Caco-2 (cell line): ENCODE results near the gene AP3S1. TPM values are rescaled to one million over a fixed set of nuclear protein-coding genes. Genes with fewer than 3 reads are reported as not detected.

ENCODE experiments used
- BruUV-seq: library from RNA; stranded (reverse); fragments of 400-500 nt; replicated peaks from 2 replicates; lab custom pipeline; 2021; lab: Mats Ljungman, UMichigan
- CTCF ChIA-PET: fragments of 300-600 bp; sonication (Branson Sonifier 250); formaldehyde crosslinking; loops from one replicate; lab custom pipeline; 2022; ENCODE audit warnings: antibody characterized with exemption; lab: Charles Lee
- POLR2A ChIA-PET: fragments of 300-600 bp; sonication (Branson Sonifier 250); formaldehyde crosslinking; loops from one replicate; lab custom pipeline; 2022; ENCODE audit warnings: antibody characterized with exemption; lab: Charles Lee
- DNase-seq, 2 experiments: peaks; one replicate each; pipeline versions ENCODE4 v3.0.0 to v3.0.0-alpha.2; 2020 to 2022
- H3K27me3 ChIP-seq: replicated peaks from 2 replicates; pipeline ENCODE4 v1.6.0; 2011; ENCODE audit warnings: low read length; ENCODE audit not compliant: control insufficient read depth, insufficient read depth
- H3K36me3 ChIP-seq: 2 replicates; pipeline ENCODE4 v1.5.1; 2011; ENCODE audit warnings: low read length; ENCODE audit not compliant: control insufficient read depth, insufficient read depth
- H3K4me1 ChIP-seq: fragments of 250-450 bp; sonication (Bioruptor Pico); 2 replicates; pipeline ENCODE4 v1.5.1; 2020; ENCODE audit warnings: mild to moderate bottlenecking
- H3K4me3 ChIP-seq: 2 replicates; pipeline ENCODE4 v1.5.1; 2011; ENCODE audit warnings: low read depth, mild to moderate bottlenecking, control low read depth, low read length
- H3K9me3 ChIP-seq: fragments of 250-450 bp; sonication (Bioruptor Pico); 2 replicates; pipeline ENCODE4 v1.5.1; 2020; ENCODE audit warnings: mild to moderate bottlenecking, moderate library complexity
- H3K27ac Mint-ChIP-seq: one replicate; pipeline ENCODE4 v1.8.0; 2022; ENCODE audit warnings: mixed read lengths; ENCODE audit not compliant: unreplicated experiment
- H3K27me3 Mint-ChIP-seq: one replicate; pipeline ENCODE4 v1.8.0; 2022; ENCODE audit warnings: mixed read lengths; ENCODE audit not compliant: insufficient read depth, unreplicated experiment
- H3K36me3 Mint-ChIP-seq: one replicate; pipeline ENCODE4 v1.8.0; 2022; ENCODE audit warnings: mild to moderate bottlenecking, mixed read lengths; ENCODE audit not compliant: insufficient read depth, unreplicated experiment
- H3K4me1 Mint-ChIP-seq: one replicate; pipeline ENCODE4 v1.8.0; 2022; ENCODE audit warnings: low read depth, mixed read lengths; ENCODE audit not compliant: unreplicated experiment
- H3K4me3 Mint-ChIP-seq: one replicate; pipeline ENCODE4 v1.8.0; 2022; ENCODE audit warnings: mild to moderate bottlenecking, moderate library complexity, mixed read lengths; ENCODE audit not compliant: unreplicated experiment
- H3K9me3 Mint-ChIP-seq: one replicate; pipeline ENCODE4 v1.8.0; 2022; ENCODE audit warnings: mixed read lengths; ENCODE audit not compliant: unreplicated experiment
- intact Hi-C: fragments of 100-400 bp; cut with micrococcal nuclease; formaldehyde crosslinking; loops from one replicate; pipeline ENCODE4 v1.10.0; 2022; ENCODE audit not compliant: unreplicated experiment
- total RNA-seq: library from RNA; stranded (reverse); gene quantifications from 2 replicates; pipeline ENCODE4 v1.2.3, GENCODE V29; 2022
- TF ChIP-seq, protein P1 (sequence below), 2 experiments: fragments of 200-600 bp in 1 of 2; IDR thresholded peaks; 1 replicate in 1 of 2; 2 replicates in 1 of 2; pipeline versions ENCODE4 v1.5.1 to v1.8.0; 2011 to 2022; ENCODE audit warnings: antibody characterized with exemption in 1 of 2, control low read depth in 1 of 2, inconsistent platforms in 1 of 2, low read depth in 1 of 2, low read length in 1 of 2, mild to moderate bottlenecking in 1 of 2, moderate library complexity in 1 of 2; ENCODE audit not compliant: insufficient read depth in 1 of 2, severe bottlenecking in 1 of 2, unreplicated experiment in 1 of 2

The AP3S1 gene
- total RNA-seq, 1 experiment from 2014 or later = 104 TPM

- TF ChIP-seq, protein P1, sequence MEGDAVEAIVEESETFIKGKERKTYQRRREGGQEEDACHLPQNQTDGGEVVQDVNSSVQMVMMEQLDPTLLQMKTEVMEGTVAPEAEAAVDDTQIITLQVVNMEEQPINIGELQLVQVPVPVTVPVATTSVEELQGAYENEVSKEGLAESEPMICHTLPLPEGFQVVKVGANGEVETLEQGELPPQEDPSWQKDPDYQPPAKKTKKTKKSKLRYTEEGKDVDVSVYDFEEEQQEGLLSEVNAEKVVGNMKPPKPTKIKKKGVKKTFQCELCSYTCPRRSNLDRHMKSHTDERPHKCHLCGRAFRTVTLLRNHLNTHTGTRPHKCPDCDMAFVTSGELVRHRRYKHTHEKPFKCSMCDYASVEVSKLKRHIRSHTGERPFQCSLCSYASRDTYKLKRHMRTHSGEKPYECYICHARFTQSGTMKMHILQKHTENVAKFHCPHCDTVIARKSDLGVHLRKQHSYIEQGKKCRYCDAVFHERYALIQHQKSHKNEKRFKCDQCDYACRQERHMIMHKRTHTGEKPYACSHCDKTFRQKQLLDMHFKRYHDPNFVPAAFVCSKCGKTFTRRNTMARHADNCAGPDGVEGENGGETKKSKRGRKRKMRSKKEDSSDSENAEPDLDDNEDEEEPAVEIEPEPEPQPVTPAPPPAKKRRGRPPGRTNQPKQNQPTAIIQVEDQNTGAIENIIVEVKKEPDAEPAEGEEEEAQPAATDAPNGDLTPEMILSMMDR (IDR thresholded peaks at IDR 0.05; ENCODE audit: insufficient read depth in 1 of 2, low read depth in 1 of 2, low read length in 1 of 2, severe bottlenecking in 1 of 2, unreplicated experiment in 1 of 2) = no peak
- no peak overlapping the region for H3K4me3 ChIP-seq
- no peaks in the 10 kb centered on the region; the same call in 1 of the 2 replicates for H3K36me3 ChIP-seq
- no peaks in the 10 kb centered on the region for H3K4me1 ChIP-seq
- Mint-ChIP-seq H3K27me3 (no peaks in the 10 kb centered on the region), H3K4me3 (no peak overlapping the region), H3K36me3 (peaks cover 32% of the 10 kb centered on the region), H3K9me3 (no peaks in the 10 kb centered on the region), H3K27ac (no peak overlapping the region), H3K4me1 (peaks cover 6% of the 10 kb centered on the region)
- no peaks in the 10 kb centered on the region for H3K27me3 ChIP-seq
- H3K9me3 ChIP-seq = no peaks in the 10 kb centered on the region; the same call in 1 of the 2 replicates
- POLR2A ChIA-PET = no interaction called here
- intact Hi-C loops = loop anchor here (2.0 kb wide), 1 partner anchor 203 kb away; the partner anchor contains the start of gene TMED7
- BruUV-seq = no TSS peak
- no peak for DNase-seq
- CTCF ChIA-PET = no interaction called here
Measured at GRCh38 chr5:115829913-115830312, 11.8 kb upstream of the AP3S1 start.

GRCh38 chr5:115831163-115831768 lies 10.5 kb upstream of the AP3S1 start:
- Mint-ChIP-seq H3K36me3 (peaks cover 45% of the 10 kb centered on the region), H3K27ac (no peak overlapping the region), H3K4me3 (no peak overlapping the region), H3K9me3 (no peaks in the 10 kb centered on the region), H3K4me1 (peaks cover 6% of the 10 kb centered on the region), H3K27me3 (no peaks in the 10 kb centered on the region)
- Histone ChIP-seq H3K4me1 (no peaks in the 10 kb centered on the region), H3K9me3 (no peaks in the 10 kb centered on the region), H3K36me3 (no peaks in the 10 kb centered on the region; the same call in 1 of the 2 replicates), H3K27me3 (no peaks in the 10 kb centered on the region), H3K4me3 (no peak overlapping the region)
- ChIA-PET CTCF (interaction anchor here (0.6 to 2.0 kb wide), 3 partner anchors 10 to 196 kb away, joined by 3 to 7 read pairs (median 3); partner anchors contain the start of gene AP3S1), POLR2A (no interaction called here)
- intact Hi-C loops = loop anchor here (1.0 to 2.0 kb wide), 3 partner anchors 51 to 204 kb away; partner anchors contain the start of gene TMED7
- DNase-seq = peak in 1 of 2 experiments; percentile 51
- BruUV-seq = no TSS peak
- TF ChIP-seq, protein P1 (IDR thresholded peaks at IDR 0.05; ENCODE audit: insufficient read depth in 1 of 2, low read depth in 1 of 2, low read length in 1 of 2, severe bottlenecking in 1 of 2, unreplicated experiment in 1 of 2) = peak; percentile 78 to 79

DNA sequence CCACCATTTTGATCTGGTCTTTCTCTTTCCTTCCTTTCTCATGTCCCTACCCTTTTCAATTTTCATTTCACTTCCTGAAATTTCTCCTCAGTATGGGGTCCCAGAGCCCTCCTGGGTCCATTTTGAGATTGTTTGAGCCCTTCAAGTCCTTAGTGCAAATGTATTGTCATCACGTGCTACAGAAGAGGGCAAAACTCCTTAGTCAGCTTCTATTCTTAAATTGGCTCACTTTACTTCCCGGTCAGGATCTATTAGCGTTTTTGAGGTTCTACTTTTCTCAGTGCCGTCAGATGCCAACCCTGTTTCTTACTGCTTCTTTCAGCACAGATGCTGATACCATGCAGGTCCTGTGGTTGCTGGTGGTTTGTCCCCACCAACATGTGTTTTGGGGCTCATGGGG lies 6.3 kb upstream of the AP3S1 start:
- intact Hi-C loops = no loop called here

More for the DNA sequence above, 6.3 kb upstream of the AP3S1 start:
- no peaks in the 10 kb centered on the region for H3K36me3 ChIP-seq
- H3K4me3 ChIP-seq = no peak overlapping the region
- no TSS peak for BruUV-seq
- Mint-ChIP-seq H3K27me3 (no peaks in the 10 kb centered on the region), H3K9me3 (no peaks in the 10 kb centered on the region), H3K27ac (no peak overlapping the region), H3K36me3 (peaks cover 41% of the 10 kb centered on the region), H3K4me1 (peaks cover 13% of the 10 kb centered on the region), H3K4me3 (no peak overlapping the region)
- ChIA-PET POLR2A (no interaction called here), CTCF (no interaction called here)
- DNase-seq = no peak
- H3K4me1 ChIP-seq = peaks cover 16% of the 10 kb centered on the region
- TF ChIP-seq, protein P1 (IDR thresholded peaks at IDR 0.05; ENCODE audit: insufficient read depth in 1 of 2, low read depth in 1 of 2, low read length in 1 of 2, severe bottlenecking in 1 of 2, unreplicated experiment in 1 of 2) = no peak
- no peaks in the 10 kb centered on the region for H3K9me3 ChIP-seq
- H3K27me3 ChIP-seq = no peaks in the 10 kb centered on the region
